Uterus (tissue), 2 donors: ENCODE measurements around the gene CAB39.
"Not testable (repeated sequence)": the region's sequence is repeated elsewhere in the genome, so short reads cannot be mapped to it uniquely, and the experiment has no call there.

ENCODE experiments used
- POLR2A ChIP-seq, 2 donors: fragments of 450-650 bp; IDR thresholded peaks; one replicate each; pipeline ENCODE4 v1.6.1; 2016; ENCODE audit warnings: antibody characterized with exemption in 2 of 2, mild to moderate bottlenecking in 1 of 2, moderate library complexity in 1 of 2
- TF ChIP-seq, protein P1 (sequence below), 4 experiments: fragments of 200-600 bp in 2 of 4; fragments of 450-650 bp in 2 of 4; sonication (generic) in 2 of 4; IDR thresholded peaks; one replicate each; pipeline ENCODE4 v1.5.1; 2016 to 2019; ENCODE audit warnings: antibody characterized with exemption in 4 of 4, mild to moderate bottlenecking in 2 of 4, moderate library complexity in 1 of 4

DNA sequence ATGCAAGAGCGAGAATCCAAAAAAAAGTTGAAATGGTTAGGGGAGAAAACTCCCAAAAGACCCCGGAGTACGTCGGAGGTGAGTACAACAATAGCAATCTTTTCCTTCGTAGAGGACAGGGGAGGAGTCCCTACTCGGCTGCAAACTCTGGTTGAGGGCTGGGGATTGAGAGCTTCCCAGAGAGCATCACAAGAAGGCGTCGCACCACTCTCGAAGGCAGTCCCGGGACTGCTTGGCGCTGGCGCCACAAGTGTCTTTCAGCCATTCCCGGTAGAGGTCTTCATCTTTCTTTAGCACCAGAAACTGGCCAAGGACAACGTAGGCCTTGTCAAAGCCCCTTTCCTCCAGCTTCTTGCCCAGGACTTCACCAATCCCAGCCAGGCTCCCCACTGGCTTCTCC lies 12.3 kb downstream of the CAB39 start:
- TF ChIP-seq, protein P1, sequence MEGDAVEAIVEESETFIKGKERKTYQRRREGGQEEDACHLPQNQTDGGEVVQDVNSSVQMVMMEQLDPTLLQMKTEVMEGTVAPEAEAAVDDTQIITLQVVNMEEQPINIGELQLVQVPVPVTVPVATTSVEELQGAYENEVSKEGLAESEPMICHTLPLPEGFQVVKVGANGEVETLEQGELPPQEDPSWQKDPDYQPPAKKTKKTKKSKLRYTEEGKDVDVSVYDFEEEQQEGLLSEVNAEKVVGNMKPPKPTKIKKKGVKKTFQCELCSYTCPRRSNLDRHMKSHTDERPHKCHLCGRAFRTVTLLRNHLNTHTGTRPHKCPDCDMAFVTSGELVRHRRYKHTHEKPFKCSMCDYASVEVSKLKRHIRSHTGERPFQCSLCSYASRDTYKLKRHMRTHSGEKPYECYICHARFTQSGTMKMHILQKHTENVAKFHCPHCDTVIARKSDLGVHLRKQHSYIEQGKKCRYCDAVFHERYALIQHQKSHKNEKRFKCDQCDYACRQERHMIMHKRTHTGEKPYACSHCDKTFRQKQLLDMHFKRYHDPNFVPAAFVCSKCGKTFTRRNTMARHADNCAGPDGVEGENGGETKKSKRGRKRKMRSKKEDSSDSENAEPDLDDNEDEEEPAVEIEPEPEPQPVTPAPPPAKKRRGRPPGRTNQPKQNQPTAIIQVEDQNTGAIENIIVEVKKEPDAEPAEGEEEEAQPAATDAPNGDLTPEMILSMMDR (IDR thresholded peaks at IDR 0.05) = not testable (repeated sequence)
- not testable (repeated sequence) for TF ChIP-seq POLR2A (IDR thresholded peaks at IDR 0.05)
